Inflammatory macrophage treated with lipopolysaccharide for 1 hour (primary cell): ENCODE measurements around the gene APLN.

Source experiments
- DNase-seq, 2 donors: peaks; one replicate each; pipeline ENCODE4 v3.0.0-alpha.2; 2020 to 2022

Gene APLN

DNA sequence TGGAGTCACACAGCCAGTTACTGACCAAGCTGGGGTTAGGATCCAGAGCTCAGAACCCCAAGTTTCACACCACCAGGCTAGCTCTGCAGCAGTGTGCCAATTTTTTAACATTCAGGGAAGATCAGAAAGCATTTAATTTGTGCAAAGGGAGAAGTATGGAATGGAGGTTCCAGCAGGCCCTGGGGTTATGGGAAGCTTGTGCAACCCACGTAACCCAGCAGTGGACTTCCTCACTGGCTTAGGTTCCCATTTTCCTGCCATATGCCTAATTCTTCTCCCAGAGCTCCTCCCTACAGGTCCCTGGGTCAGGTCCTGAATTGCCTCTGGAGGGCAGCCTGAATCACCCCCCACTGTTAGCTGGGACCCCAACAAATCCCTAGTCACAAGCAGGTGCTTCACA lies 14.0 kb downstream of the APLN start:
- peak; percentile 32 to 38 for DNase-seq

DNA sequence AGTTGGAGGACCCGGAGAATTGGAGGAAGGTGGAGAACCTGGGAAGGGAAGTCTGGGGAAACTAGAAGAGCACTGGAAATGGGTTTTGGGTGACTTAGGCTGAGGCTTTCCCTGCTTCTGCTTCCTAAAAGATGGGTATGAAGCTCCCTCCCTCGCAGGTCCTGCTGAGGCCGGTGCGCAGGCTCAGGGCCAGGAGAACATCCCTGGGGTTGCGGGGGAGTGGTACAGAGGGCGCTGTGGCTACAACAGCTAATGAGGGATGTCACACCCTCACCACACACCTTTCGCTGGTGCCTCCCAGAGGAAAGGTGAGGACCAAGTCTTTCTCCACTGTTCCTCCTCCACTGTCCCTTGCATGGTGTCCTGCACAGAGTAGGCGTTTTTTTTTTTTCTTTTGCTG lies 15.8 kb downstream of the APLN start:
- no peak for DNase-seq

DNA sequence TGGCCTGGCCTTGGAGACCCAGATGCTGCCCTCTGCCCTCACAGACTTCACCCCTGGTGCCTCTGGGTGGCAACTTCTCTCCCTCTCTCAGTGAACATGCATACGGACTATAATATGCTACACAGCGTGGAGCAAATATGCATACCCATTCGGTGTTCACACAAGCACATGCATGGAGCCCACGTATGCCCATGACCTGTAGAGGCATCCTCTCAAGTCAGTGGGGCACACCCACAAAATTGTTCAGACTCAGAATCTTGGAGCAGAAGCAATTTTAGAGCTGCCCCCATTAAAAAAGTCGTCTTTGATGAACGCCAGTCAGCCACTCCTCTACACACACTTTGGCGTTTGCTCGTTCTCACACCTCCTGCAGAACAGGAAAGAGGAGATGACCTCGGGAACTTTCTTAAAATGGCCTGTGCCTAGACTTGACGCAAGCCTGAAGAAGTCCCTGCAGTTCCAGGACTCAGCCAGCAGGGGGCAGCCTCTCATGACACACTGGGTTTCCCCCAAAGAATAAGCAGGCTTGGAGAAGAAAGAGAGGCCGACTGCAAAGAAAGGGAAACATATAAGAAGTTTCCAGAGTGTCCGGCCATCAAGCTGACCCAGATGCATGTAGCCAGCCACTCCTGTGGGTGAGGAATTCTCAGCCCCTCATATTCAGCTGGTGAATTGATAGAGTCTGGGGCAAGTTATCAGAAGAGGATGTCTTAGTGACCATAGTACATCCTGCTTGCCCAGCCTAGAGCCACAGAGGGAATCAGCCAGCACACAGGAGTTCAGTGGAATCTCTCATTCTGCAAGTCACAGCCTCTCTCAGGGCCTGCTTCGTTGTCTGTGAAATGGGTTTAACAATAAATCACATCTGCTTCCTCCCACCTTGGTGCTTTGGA lies 17.3 kb downstream of the APLN start:
- peak; percentile 48 to 89 for DNase-seq

- DNase-seq = no peak
Observed at GRCh38 chrX:129636175-129636681, 18.5 kb downstream of the APLN start.

GRCh38 chrX:129634541-129634940 lies 20.2 kb downstream of the APLN start:
- DNase-seq = no peak

- peak; percentile 22 to 48 for DNase-seq
Observed at GRCh38 chrX:129632443-129632842, 22.3 kb downstream of the APLN start.

- DNase-seq = peak; percentile 6 to 27
Observed at GRCh38 chrX:129631849-129632248, 22.9 kb downstream of the APLN start.

DNA sequence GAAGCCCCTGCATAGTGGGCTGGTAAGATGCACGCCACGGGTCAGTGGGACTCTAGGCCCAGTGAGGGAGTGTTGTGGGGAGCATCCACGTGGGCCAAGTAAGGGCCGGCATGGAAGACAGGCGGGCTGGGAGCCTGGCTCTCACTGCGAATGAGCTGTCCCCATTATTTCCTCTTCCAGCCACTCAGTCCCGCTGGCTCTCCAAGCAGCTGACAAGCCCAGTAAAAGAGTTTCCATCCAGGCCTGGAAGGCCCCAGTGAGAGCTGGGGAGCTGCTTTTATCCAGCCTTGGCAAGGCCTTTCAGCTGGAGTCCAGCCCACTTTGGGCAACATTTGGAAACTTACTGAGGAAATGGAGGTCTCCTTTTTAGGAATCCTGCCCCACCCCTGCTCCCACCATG lies 24.9 kb downstream of the APLN start:
- no peak for DNase-seq

DNA sequence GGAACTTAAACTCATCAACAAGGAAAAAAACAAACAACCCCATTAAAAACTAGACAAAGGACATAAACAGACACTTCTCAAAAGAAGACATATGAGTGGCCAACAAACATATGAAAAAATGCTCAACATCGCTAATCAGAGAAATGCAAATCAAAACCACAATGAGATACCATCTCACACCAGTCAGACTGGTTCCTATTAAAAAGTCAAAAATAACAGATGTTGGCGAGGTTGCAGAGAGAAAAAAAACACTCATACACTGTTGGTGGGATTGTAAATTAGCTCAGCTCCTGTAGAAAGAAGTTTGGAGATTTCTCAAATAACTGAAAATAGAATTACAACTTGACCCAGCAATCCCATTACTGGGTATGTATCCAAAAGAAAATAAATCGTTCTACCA lies 28.7 kb downstream of the APLN start:
- no peak for DNase-seq

GRCh38 chrX:129622757-129623301 lies 31.9 kb downstream of the APLN start:
- no peak for DNase-seq

DNA sequence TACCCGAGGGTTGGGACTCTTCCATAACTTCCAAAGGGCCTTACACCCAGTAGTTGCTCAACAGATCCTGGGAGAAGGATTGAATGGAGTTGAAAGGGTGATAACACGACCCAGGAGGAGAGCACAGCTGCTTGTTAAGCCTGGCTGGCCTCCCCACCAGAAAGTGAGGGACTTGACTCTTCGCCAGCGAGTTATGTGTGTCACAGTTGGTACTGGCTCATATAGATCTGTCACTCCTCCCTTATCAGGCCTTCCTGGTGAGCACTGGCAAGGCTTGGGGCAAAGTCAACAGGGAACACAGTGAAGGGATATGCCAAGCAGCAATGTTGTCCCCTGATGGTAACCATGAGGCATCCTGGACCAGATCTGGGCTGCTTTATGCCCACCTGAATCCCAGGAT lies 35.8 kb downstream of the APLN start:
- DNase-seq = no peak

- no peak for DNase-seq
Observed at GRCh38 chrX:129617420-129617819, 37.3 kb downstream of the APLN start.

GRCh38 chrX:129614481-129615255 lies 40.1 kb downstream of the APLN start:
- peak in 1 of 2 donors; percentile 34 for DNase-seq

DNA sequence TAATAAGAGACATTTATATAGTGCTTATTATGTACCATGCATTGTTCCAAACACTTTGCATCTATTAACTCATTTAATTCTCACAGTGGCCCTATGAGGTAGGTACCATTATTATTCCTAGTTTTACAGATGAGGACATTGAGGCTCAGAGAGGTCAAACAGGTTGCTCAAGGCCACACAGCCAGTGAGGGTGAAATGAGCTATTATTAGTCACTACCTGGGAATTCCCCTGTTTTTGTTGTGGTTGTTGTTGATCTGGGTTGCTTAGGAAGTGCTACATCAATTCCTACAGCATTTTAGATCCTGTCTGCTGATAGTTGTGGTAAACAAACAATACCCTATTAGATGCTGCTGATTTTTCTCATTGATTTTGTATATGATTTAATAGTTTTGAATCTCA lies 41.2 kb downstream of the APLN start:
- peak in 1 of 2 donors; percentile 50 for DNase-seq

GRCh38 chrX:129612396-129612795 lies 42.4 kb downstream of the APLN start:
- DNase-seq = no peak

- no peak for DNase-seq
Observed at GRCh38 chrX:129609395-129609794, 45.4 kb downstream of the APLN start.

GRCh38 chrX:129608496-129608895 lies 46.3 kb downstream of the APLN start:
- DNase-seq = no peak

DNA sequence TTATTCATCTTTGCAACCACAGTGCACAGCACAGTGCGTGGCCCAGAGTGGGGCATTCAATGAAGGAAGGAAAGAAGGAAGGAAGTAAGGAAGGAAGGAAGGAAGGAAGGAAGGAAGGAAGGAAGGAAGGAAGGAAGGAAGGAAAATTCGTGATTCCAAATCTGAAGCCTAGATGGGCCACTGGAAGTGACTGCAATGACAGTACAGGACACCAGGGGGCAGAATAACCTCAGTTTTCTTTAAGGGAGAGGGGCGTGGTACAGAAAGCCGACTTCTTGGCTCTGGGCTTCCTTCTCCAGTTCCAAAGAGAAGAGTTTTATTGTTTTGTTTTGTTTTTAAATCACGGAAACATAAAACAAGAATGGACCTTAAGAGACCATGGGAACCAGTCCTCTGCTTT lies 47.8 kb downstream of the APLN start:
- peak; percentile 16 to 87 for DNase-seq

DNA sequence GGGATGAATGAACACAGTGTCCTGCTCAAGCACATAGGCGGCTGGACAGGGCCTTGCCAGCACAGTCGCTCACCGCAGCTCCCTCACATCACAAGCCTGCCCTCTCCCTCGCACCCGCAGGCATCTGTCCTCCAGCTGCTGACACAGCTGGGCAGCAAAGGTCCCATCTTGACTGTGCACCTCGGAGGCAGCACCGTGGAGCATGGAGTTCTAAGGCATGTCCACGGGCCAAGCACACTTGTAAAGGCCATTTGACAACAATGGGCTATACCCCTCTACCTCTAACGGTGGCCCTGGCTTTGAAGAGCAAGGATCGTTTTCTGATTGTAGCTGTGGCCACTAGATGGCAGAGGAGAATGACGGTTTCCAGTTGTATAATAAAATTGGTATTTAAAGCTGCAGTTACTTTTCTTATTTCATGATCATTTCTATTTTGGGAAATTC lies 53.8 kb downstream of the APLN start:
- peak in 1 of 2 donors; percentile 26 for DNase-seq

- no peak for DNase-seq
Observed at GRCh38 chrX:129599996-129600395, 54.8 kb downstream of the APLN start.

DNA sequence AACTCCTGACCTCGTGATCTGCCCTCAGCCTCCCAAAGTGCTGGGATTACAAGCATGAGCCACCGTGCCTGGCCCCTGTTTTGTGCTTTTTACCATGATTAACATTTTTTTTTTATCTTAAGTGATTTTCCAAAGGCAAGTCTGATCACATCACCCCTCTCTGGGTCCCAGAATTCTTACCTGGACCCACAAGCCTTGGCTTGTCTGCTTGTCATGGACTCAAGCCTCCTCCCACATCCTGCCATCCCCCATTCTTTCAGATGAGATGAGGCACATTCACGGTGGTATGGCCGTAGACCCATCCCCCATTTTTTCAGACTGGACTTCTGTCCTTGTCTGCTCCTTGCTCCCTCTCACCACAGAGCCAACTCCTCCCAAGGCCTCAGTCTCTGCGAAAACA lies 55.3 kb downstream of the APLN start:
- no peak for DNase-seq

DNA sequence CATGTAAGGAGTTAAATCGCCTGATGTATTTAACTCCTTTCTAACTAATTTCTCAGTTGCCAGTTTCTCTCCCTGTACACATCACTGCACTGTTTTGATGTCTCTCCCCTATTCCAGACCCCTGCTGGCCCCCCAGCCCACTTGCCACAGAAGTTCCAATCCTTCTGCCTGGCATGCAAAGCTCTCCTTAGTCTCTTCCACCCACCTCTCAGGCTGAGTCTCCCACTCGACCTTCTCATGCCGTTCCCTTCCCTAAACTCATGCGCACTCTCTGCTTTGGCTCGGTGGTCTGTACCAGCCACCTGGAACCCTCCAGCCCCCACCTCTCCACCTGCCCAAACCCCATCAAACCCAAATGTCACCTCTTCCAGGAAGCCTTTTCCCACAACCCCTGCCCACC lies 56.9 kb downstream of the APLN start:
- no peak for DNase-seq

- DNase-seq = no peak
Observed at GRCh38 chrX:129596077-129596476, 58.7 kb downstream of the APLN start.
